Stimulated activated CD8-positive, alpha-beta memory T cell treated with anti-CD3 and anti-CD28 coated beads, Interleukin-12 subunit alpha, Interleukin-12 subunit beta, amount 100 ng/mL, for 24 hours (primary cell): ENCODE results near the gene CRISPLD2.
"Not testable (repeated sequence)": the region's sequence is repeated elsewhere in the genome, so short reads cannot be mapped to it uniquely, and the experiment has no call there.

ENCODE experiments used
- DNase-seq: peaks from one replicate; pipeline ENCODE4 v3.0.0-alpha.2; 2020; ENCODE audit errors: extremely low read depth

The CRISPLD2 gene

GRCh38 chr16:84821728-84822689 lies 2.2 kb downstream of the CRISPLD2 start:
- DNase-seq, result no peak

GRCh38 chr16:84822990-84823389 lies 3.2 kb downstream of the CRISPLD2 start:
- DNase-seq, result no peak

- DNase-seq, result no peak
Measured at GRCh38 chr16:84823484-84823883, 3.7 kb downstream of the CRISPLD2 start.

- no peak for DNase-seq
Measured at GRCh38 chr16:84823926-84824325, 4.1 kb downstream of the CRISPLD2 start.

GRCh38 chr16:84825896-84826557 lies 6.2 kb downstream of the CRISPLD2 start:
- DNase-seq, result no peak

- DNase-seq, result no peak
Measured at GRCh38 chr16:84826558-84826941, 6.8 kb downstream of the CRISPLD2 start.

GRCh38 chr16:84827131-84827574 lies 7.4 kb downstream of the CRISPLD2 start:
- no peak for DNase-seq

- DNase-seq, result no peak
Measured at GRCh38 chr16:84827897-84828296, 8.1 kb downstream of the CRISPLD2 start.

- no peak for DNase-seq
Measured at GRCh38 chr16:84828322-84828721, 8.5 kb downstream of the CRISPLD2 start.

GRCh38 chr16:84829168-84829965 lies 9.6 kb downstream of the CRISPLD2 start:
- no peak for DNase-seq

GRCh38 chr16:84830765-84831384 lies 11.1 kb downstream of the CRISPLD2 start:
- DNase-seq, result no peak

GRCh38 chr16:84831728-84832127 lies 11.9 kb downstream of the CRISPLD2 start:
- not testable (repeated sequence) for DNase-seq

GRCh38 chr16:84832488-84833143 lies 12.8 kb downstream of the CRISPLD2 start:
- no peak for DNase-seq

GRCh38 chr16:84833144-84833500 lies 13.3 kb downstream of the CRISPLD2 start:
- DNase-seq, result no peak

- no peak for DNase-seq
Measured at GRCh38 chr16:84833542-84834402, 14.0 kb downstream of the CRISPLD2 start.

GRCh38 chr16:84834403-84834772 lies 14.6 kb downstream of the CRISPLD2 start:
- DNase-seq, result no peak

- no peak for DNase-seq
Measured at GRCh38 chr16:84836234-84836647, 16.5 kb downstream of the CRISPLD2 start.

GRCh38 chr16:84836967-84837366 lies 17.2 kb downstream of the CRISPLD2 start:
- no peak for DNase-seq

GRCh38 chr16:84838383-84838948 lies 18.7 kb downstream of the CRISPLD2 start:
- no peak for DNase-seq

- no peak for DNase-seq
Measured at GRCh38 chr16:84839054-84839453, 19.3 kb downstream of the CRISPLD2 start.
